HEK293 (cell line): Measurements from ENCODE around the gene MPO.

ENCODE experiments used
- CTCF ChIA-PET: fragments of 350-600 bp; formaldehyde crosslinking; extraction: SDS; loops from one replicate; lab custom pipeline; 2021; ENCODE audit warnings: antibody characterized with exemption; lab: Yijun Ruan, JAX
- POLR2A ChIA-PET: fragments of 300-600 bp; formaldehyde crosslinking; extraction: SDS; loops from one replicate; lab custom pipeline; 2020; ENCODE audit warnings: antibody characterized with exemption, inconsistent platforms; lab: Yijun Ruan, JAX
- H3K27ac ChIP-seq: fragments of 200-500 bp; sonication (Bioruptor generic); 2 replicates; pipeline ENCODE4 v1.5.1; 2014; ENCODE audit warnings: low read depth, low read length, control low read depth, inconsistent platforms; ENCODE audit errors: extremely low read depth
- H3K36me3 ChIP-seq, 2 experiments: fragments of 200-500 bp in 1 of 2; sonication (Bioruptor generic) in 1 of 2; 1 replicate in 1 of 2; 2 replicates in 1 of 2; pipeline ENCODE4 v1.5.1; 2014 to 2017; ENCODE audit warnings: inconsistent platforms in 2 of 2, low read length in 2 of 2; ENCODE audit not compliant: control insufficient read depth in 2 of 2, insufficient read depth in 1 of 2
- H3K4me1 ChIP-seq: fragments of 200-500 bp; sonication (Bioruptor generic); 2 replicates; pipeline ENCODE4 v1.5.1; 2014; ENCODE audit warnings: mild to moderate bottlenecking, low read length, inconsistent platforms; ENCODE audit not compliant: control insufficient read depth, insufficient read depth
- H3K4me3 ChIP-seq: 2 replicates; pipeline ENCODE4 v1.5.1; 2011; ENCODE audit warnings: low read depth, mild to moderate bottlenecking, control low read depth, low read length, moderate library complexity
- H3K9me3 ChIP-seq: fragments of 200-500 bp; sonication (Bioruptor generic); 2 replicates; pipeline ENCODE4 v1.5.1; 2014; ENCODE audit warnings: low read depth, low read length, inconsistent platforms; ENCODE audit not compliant: control insufficient read depth, insufficient read depth
- EGR2 ChIP-seq: fragments of 450-650 bp; formaldehyde crosslinking; IDR thresholded peaks from 2 replicates; pipeline ENCODE4 v1.5.1; 2016; ENCODE audit warnings: low read depth, missing biosample characterization, missing genetic modification characterization
- IKZF3 ChIP-seq: fragments of 450-650 bp; IDR thresholded peaks from 2 replicates; pipeline ENCODE4 v1.5.0; 2018; ENCODE audit warnings: missing biosample characterization, mild to moderate bottlenecking, missing genetic modification characterization, moderate library complexity
- SCRT1 ChIP-seq: fragments of 450-650 bp; formaldehyde crosslinking; IDR thresholded peaks from 2 replicates; pipeline ENCODE4 v1.5.1; 2016; ENCODE audit warnings: missing biosample characterization, missing genetic modification characterization, borderline replicate concordance
- ZNF121 ChIP-seq: fragments of 450-650 bp; formaldehyde crosslinking; IDR thresholded peaks from 2 replicates; pipeline ENCODE4 v1.5.1; 2016; ENCODE audit warnings: missing biosample characterization, missing genetic modification characterization
- ZNF239 ChIP-seq: fragments of 450-650 bp; formaldehyde crosslinking; IDR thresholded peaks from 2 replicates; pipeline ENCODE4 v1.5.1; 2016; ENCODE audit warnings: missing biosample characterization, missing genetic modification characterization
- ZNF677 ChIP-seq: fragments of 450-650 bp; IDR thresholded peaks from 2 replicates; pipeline ENCODE4 v1.5.0; 2018; ENCODE audit warnings: missing biosample characterization, mild to moderate bottlenecking, missing genetic modification characterization, moderate library complexity
- ZNF843 ChIP-seq: fragments of 450-650 bp; formaldehyde crosslinking; IDR thresholded peaks from 2 replicates; pipeline ENCODE4 v1.5.1; 2016; ENCODE audit warnings: missing biosample characterization, missing genetic modification characterization
- ZSCAN16 ChIP-seq: fragments of 450-650 bp; formaldehyde crosslinking; IDR thresholded peaks from 2 replicates; pipeline ENCODE4 v1.5.1; 2016; ENCODE audit warnings: missing biosample characterization, missing genetic modification characterization
- TF ChIP-seq, protein P1 (sequence below): fragments of 450-650 bp; IDR thresholded peaks from 2 replicates; pipeline ENCODE4 v1.5.1; 2018; ENCODE audit warnings: missing biosample characterization, mild to moderate bottlenecking, missing genetic modification characterization
- TF ChIP-seq, protein P2 (sequence below): fragments of 450-650 bp; formaldehyde crosslinking; IDR thresholded peaks from 2 replicates; pipeline ENCODE4 v1.5.1; 2016; ENCODE audit warnings: missing biosample characterization, missing genetic modification characterization
- TF ChIP-seq, protein P3 (sequence below): fragments of 450-650 bp; formaldehyde crosslinking; IDR thresholded peaks from 2 replicates; pipeline ENCODE4 v1.5.1; 2017; ENCODE audit warnings: missing biosample characterization, missing genetic modification characterization

The MPO gene

DNA sequence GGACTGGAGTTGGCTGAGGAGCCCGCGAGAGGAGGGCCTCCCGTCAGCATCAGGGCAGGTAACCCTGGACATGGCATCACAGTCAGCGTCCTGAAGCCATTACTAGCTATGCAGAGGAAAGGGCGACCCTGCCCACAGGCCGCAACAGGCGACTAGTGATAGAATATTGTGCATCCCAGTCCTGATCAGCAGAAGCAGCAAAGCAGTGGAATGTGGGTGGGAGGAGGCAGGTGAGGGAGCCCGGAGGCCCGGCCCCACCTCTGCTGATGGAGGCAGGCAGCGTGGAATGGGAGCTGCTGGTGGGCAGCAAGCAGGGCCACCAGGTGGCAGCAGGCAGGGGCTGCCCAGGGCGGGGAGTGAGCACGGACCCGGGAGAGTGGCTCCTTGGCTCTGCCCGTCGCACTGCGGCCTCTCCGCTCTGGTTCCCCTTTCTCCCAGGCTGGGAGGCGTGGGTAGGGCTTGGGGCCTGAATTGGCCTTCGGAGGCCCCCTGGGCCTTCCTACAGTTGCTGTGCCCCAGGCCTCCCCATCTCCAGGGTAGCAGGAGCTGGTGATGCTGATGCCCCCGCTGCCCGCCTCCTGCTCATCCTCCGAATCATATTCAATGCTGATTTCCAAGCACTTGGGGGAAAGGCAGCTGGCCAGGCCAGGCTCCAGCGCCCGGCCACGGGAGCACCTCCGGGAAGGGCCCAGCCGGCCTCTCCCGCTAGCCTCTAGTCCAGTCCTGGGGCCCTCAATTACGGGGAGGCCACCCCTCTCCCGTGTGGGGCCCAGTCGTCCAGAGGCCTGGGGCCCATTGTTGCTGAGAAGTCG, 27.6 kb upstream of the MPO start:
- Histone ChIP-seq H3K9me3 (no peaks in the 10 kb centered on the region), H3K36me3 (no peaks in the 10 kb centered on the region), H3K4me3 (no peak overlapping the region), H3K4me1 (no peaks in the 10 kb centered on the region), H3K27ac (no peak overlapping the region)
- CTCF ChIA-PET, result interaction anchor here (0.6 to 2.4 kb wide), 15 partner anchors 9 to 408 kb away, joined by 3 to 10 read pairs (median 3); partner anchors contain the start of gene MKS1
- TF ChIP-seq, protein P1, sequence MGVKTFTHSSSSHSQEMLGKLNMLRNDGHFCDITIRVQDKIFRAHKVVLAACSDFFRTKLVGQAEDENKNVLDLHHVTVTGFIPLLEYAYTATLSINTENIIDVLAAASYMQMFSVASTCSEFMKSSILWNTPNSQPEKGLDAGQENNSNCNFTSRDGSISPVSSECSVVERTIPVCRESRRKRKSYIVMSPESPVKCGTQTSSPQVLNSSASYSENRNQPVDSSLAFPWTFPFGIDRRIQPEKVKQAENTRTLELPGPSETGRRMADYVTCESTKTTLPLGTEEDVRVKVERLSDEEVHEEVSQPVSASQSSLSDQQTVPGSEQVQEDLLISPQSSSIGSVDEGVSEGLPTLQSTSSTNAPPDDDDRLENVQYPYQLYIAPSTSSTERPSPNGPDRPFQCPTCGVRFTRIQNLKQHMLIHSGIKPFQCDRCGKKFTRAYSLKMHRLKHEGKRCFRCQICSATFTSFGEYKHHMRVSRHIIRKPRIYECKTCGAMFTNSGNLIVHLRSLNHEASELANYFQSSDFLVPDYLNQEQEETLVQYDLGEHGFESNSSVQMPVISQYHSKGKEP (tag by site-specific recombination), result no peak
- TF ChIP-seq EGR2, result peak; percentile 30; the same call in 1 of the 2 replicates
- TF ChIP-seq, protein P2, sequence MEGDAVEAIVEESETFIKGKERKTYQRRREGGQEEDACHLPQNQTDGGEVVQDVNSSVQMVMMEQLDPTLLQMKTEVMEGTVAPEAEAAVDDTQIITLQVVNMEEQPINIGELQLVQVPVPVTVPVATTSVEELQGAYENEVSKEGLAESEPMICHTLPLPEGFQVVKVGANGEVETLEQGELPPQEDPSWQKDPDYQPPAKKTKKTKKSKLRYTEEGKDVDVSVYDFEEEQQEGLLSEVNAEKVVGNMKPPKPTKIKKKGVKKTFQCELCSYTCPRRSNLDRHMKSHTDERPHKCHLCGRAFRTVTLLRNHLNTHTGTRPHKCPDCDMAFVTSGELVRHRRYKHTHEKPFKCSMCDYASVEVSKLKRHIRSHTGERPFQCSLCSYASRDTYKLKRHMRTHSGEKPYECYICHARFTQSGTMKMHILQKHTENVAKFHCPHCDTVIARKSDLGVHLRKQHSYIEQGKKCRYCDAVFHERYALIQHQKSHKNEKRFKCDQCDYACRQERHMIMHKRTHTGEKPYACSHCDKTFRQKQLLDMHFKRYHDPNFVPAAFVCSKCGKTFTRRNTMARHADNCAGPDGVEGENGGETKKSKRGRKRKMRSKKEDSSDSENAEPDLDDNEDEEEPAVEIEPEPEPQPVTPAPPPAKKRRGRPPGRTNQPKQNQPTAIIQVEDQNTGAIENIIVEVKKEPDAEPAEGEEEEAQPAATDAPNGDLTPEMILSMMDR (tag by site-specific recombination), result peak; percentile 75
- no peak for TF ChIP-seq IKZF3 (tag by site-specific recombination)
- TF ChIP-seq SCRT1 (tag by site-specific recombination), result no peak
- POLR2A ChIA-PET, result interaction anchor here (1.0 to 1.2 kb wide), 2 partner anchors 9 to 44 kb away, joined by 3 to 5 read pairs; partner anchors contain the start of gene SUPT4H1

DNA sequence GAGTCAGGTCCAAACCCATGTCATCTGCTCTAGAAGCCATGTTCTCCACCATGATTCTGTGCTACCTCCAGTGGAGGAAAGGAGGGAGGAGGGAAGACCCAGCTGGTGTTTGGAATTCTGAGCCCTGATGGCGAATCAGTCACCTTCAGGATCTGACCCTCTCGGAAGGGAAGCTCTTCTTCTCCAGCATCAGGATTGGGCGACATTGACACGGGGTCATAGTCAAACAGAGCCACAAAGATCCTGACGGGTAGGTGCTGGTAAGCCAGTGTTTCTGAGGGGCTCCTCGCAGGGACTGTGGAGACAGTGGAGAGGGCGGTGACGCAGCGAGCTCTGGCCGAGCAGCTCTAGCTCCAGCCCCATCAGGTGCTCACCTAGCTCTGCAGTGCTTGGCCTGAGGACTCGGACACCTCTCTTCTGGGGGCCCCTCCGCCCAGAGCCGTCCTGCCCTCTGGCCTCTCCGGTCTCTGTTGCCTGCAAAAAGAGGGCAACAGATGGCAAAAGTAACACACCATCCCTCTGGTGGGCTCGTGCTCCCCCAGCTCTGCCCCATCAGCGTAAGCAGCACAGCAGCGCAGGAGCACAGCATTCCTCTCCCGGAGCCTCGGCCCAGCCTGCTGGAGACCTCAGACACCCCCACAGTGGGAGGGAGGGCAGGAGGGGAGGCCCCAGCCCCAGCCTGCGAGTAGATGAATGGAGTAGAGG, 26.9 kb upstream of the MPO start:
- no peak for TF ChIP-seq ZNF843
- TF ChIP-seq ZNF239 (tag by site-specific recombination), result no peak
- TF ChIP-seq ZNF677 (tag by site-specific recombination), result no peak
- no peak for TF ChIP-seq ZSCAN16 (tag by site-specific recombination)
- TF ChIP-seq ZNF121, result no peak
- Histone ChIP-seq H3K27ac (no peak overlapping the region), H3K36me3 (no peaks in the 10 kb centered on the region), H3K4me3 (no peak overlapping the region), H3K9me3 (no peaks in the 10 kb centered on the region), H3K4me1 (no peaks in the 10 kb centered on the region)
- ChIA-PET CTCF (interaction anchor here (0.6 to 2.4 kb wide), 13 partner anchors 8 to 144 kb away, joined by 3 to 10 read pairs (median 3); partner anchors contain the start of gene MKS1), POLR2A (interaction anchor here (1.2 kb wide), 1 partner anchor 45 kb away, joined by 5 read pairs; the partner anchor contains the start of gene SUPT4H1)

DNA sequence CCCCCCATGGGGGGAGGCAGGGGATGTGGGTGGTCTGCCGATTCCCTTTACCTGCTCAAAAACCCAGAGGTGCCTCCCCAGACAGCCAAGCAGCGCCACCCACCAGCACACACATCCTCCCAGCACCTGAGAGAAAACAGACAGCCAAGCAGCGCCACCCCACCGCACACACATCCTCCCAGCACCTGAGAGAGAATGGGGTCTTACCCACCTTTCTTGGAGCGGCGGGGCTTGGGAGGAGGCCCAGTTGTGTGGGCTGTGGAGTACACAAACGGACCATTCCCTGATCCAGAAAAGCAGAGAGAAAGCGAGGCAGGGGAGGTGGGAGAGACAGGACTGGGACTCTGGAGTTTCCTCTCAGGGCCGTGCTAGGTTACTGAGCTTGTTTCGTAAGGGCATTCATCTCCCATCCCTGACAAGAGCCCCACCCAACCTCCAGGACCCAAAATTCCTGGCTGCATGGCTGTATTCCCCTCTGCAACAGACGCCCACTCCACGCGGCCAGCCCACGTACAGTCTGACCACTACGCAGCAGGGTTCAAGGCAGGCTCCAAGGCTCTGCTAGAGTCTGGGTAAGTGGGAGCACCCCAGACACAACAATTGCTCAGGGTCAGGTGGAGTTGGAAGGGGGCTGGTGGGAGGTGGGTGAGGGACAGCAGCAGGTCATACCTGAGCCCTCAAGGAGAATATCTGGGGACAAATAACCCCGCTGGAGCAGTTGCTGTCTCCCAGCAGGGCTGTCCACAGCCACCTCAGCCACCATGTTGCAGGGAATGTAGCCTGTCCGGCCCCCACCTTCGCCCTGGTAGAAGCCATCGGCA, 25.6 kb upstream of the MPO start:
- H3K27ac ChIP-seq, result no peak overlapping the region
- ChIA-PET CTCF (interaction anchor here (0.6 to 4.7 kb wide), 5 partner anchors 11 to 143 kb away, joined by 3 to 50 read pairs (median 4); no protein-coding TSS in a partner anchor), POLR2A (no interaction called here)
- TF ChIP-seq EGR2, result 0 out of 2 replicates have a peak, but pooled peaks have one; percentile 26
- TF ChIP-seq, protein P3, sequence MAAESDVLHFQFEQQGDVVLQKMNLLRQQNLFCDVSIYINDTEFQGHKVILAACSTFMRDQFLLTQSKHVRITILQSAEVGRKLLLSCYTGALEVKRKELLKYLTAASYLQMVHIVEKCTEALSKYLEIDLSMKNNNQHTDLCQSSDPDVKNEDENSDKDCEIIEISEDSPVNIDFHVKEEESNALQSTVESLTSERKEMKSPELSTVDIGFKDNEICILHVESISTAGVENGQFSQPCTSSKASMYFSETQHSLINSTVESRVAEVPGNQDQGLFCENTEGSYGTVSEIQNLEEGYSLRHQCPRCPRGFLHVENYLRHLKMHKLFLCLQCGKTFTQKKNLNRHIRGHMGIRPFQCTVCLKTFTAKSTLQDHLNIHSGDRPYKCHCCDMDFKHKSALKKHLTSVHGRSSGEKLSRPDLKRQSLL, result no peak
- TF ChIP-seq, all 188 proteins: peak for 1
- H3K9me3 ChIP-seq, result no peaks in the 10 kb centered on the region
- no peaks in the 10 kb centered on the region for H3K4me1 ChIP-seq
- no peaks in the 10 kb centered on the region for H3K36me3 ChIP-seq
- H3K4me3 ChIP-seq, result no peak overlapping the region
